IMR-90 (cell line): ENCODE measurements around the gene KCNQ1. TPM values are rescaled to one million over a fixed set of nuclear protein-coding genes. Genes with fewer than 3 reads are reported as not detected.

Experiments used
- ATAC-seq: fragments of 200-7000 bp; cut with Tn5 transposase; 2 replicates; pipeline ENCODE4 v1.9.1; 2020; ENCODE audit warnings: low read depth, mild to moderate bottlenecking, moderate library complexity
- BruUV-seq: library from RNA; stranded (reverse); fragments of 400-500 nt; replicated peaks from 2 replicates; lab custom pipeline; 2021; lab: Mats Ljungman, UMichigan
- CTCF ChIA-PET: fragments of 300-600 bp; formaldehyde crosslinking; extraction: SDS; loops from one replicate; lab custom pipeline; 2021; ENCODE audit warnings: antibody characterized with exemption; lab: Yijun Ruan, JAX
- POLR2A ChIA-PET: fragments of 300-600 bp; sonication (Branson Sonifier 250); formaldehyde crosslinking; loops from one replicate; lab custom pipeline; 2022; ENCODE audit warnings: antibody characterized with exemption; ENCODE audit not compliant: unreplicated experiment; lab: Charles Lee
- DNase-seq: peaks from one replicate; pipeline ENCODE4 v3.0.0; 2013
- H2AFZ ChIP-seq: replicated peaks from 2 replicates; pipeline ENCODE3; 2013; ENCODE audit warnings: low read length, mild to moderate bottlenecking; ENCODE audit not compliant: poor library complexity
- H2AK5ac ChIP-seq: 2 replicates; pipeline ENCODE4 v1.6.1; 2013; ENCODE audit warnings: low read depth, low read length, inconsistent platforms
- H2AK9ac ChIP-seq: replicated peaks from 2 replicates; pipeline ENCODE3; 2013; ENCODE audit warnings: mild to moderate bottlenecking, low read depth, low read length, moderate library complexity; ENCODE audit not compliant: poor library complexity
- H2BK120ac ChIP-seq: 2 replicates; pipeline ENCODE4 v1.6.1; 2013; ENCODE audit warnings: low read depth, low read length, inconsistent platforms
- H2BK15ac ChIP-seq: 3 replicates; pipeline ENCODE4 v1.6.1; 2013; ENCODE audit warnings: low read depth, low read length, inconsistent platforms
- H2BK20ac ChIP-seq: 2 replicates; pipeline ENCODE4 v1.6.1; 2013; ENCODE audit warnings: low read depth, mild to moderate bottlenecking, inconsistent platforms, low read length, moderate library complexity
- H2BK5ac ChIP-seq: 2 replicates; pipeline ENCODE4 v1.6.1; 2013; ENCODE audit warnings: mild to moderate bottlenecking, low read depth, low read length, inconsistent platforms; ENCODE audit not compliant: poor library complexity, severe bottlenecking
- H3K14ac ChIP-seq: replicated peaks from 2 replicates; pipeline ENCODE4 v1.6.1; 2013; ENCODE audit warnings: low read depth, low read length, inconsistent platforms
- H3K18ac ChIP-seq: 2 replicates; pipeline ENCODE4 v1.6.1; 2013; ENCODE audit warnings: low read depth, low read length, control low read depth
- H3K23ac ChIP-seq: 2 replicates; pipeline ENCODE4 v1.6.1; 2013; ENCODE audit warnings: low read depth, low read length, inconsistent platforms
- H3K27ac ChIP-seq: 2 replicates; pipeline ENCODE4 v1.5.1; 2013; ENCODE audit warnings: mild to moderate bottlenecking, control low read depth, low read length; ENCODE audit not compliant: insufficient read depth
- H3K27me3 ChIP-seq: 2 replicates; pipeline ENCODE4 v1.6.1; 2013; ENCODE audit warnings: low read length; ENCODE audit not compliant: control insufficient read depth, insufficient read depth
- H3K36me3 ChIP-seq: 2 replicates; pipeline ENCODE4 v1.6.1; 2013; ENCODE audit warnings: low read length, mixed read lengths; ENCODE audit not compliant: control insufficient read depth, insufficient read depth
- H3K4ac ChIP-seq: 2 replicates; pipeline ENCODE4 v1.6.1; 2013; ENCODE audit warnings: low read depth, low read length, inconsistent platforms
- H3K4me1 ChIP-seq: 2 replicates; pipeline ENCODE4 v1.6.1; 2013; ENCODE audit warnings: low read length, mixed read lengths; ENCODE audit not compliant: control insufficient read depth, insufficient read depth
- H3K4me2 ChIP-seq: 2 replicates; pipeline ENCODE4 v1.6.1; 2013; ENCODE audit warnings: low read depth, mild to moderate bottlenecking, control low read depth, low read length, moderate library complexity
- H3K4me3 ChIP-seq: 2 replicates; pipeline ENCODE4 v1.5.1; 2013; ENCODE audit warnings: low read depth, mild to moderate bottlenecking, control low read depth, low read length, moderate library complexity; ENCODE audit not compliant: insufficient read depth
- H3K56ac ChIP-seq: 2 replicates; pipeline ENCODE4 v1.6.1; 2013; ENCODE audit warnings: low read length, inconsistent platforms; ENCODE audit not compliant: insufficient read depth; ENCODE audit errors: extremely low read depth
- H3K79me1 ChIP-seq, 2 experiments: 2 replicates each; pipeline ENCODE4 v1.6.1; 2013; ENCODE audit warnings: low read length in 2 of 2, inconsistent platforms in 1 of 2, low read depth in 1 of 2
- H3K9ac ChIP-seq: 2 replicates; pipeline ENCODE4 v1.6.1; 2013; ENCODE audit warnings: low read depth, low read length, control low read depth
- H3K9me1 ChIP-seq: 2 replicates; pipeline ENCODE4 v1.6.1; 2013; ENCODE audit warnings: low read length, inconsistent platforms; ENCODE audit not compliant: insufficient read depth
- H3K9me3 ChIP-seq: 2 replicates; pipeline ENCODE4 v1.6.1; 2013; ENCODE audit warnings: low read length; ENCODE audit not compliant: control insufficient read depth, insufficient read depth
- H4K20me1 ChIP-seq: 2 replicates; pipeline ENCODE4 v1.6.1; 2013; ENCODE audit warnings: low read length, inconsistent platforms; ENCODE audit not compliant: insufficient read depth
- H4K5ac ChIP-seq: 2 replicates; pipeline ENCODE4 v1.6.1; 2013; ENCODE audit warnings: mild to moderate bottlenecking, low read depth, low read length, control low read depth
- H4K8ac ChIP-seq, 2 experiments: 2 replicates each; pipeline ENCODE4 v1.6.1; 2013; ENCODE audit warnings: low read depth in 2 of 2, low read length in 2 of 2, control low read depth in 1 of 2, inconsistent platforms in 1 of 2
- H4K91ac ChIP-seq: 2 replicates; pipeline ENCODE4 v1.6.1; 2013; ENCODE audit warnings: low read depth, low read length, inconsistent platforms; ENCODE audit not compliant: insufficient read depth
- BHLHE40 ChIP-seq: fragments of 150-350 bp; IDR thresholded peaks from 2 replicates; pipeline ENCODE4 v1.6.1; 2016; ENCODE audit warnings: mild to moderate bottlenecking, low read depth, low read length
- CEBPB ChIP-seq: IDR thresholded peaks from 2 replicates; pipeline ENCODE4 v1.6.1; 2012; ENCODE audit warnings: low read depth, low read length, improper control_type of control experiment
- CHD1 ChIP-seq: IDR thresholded peaks from 2 replicates; pipeline ENCODE4 v1.6.1; 2012; ENCODE audit warnings: low read depth, low read length, improper control_type of control experiment
- CTCF ChIP-seq: conservative IDR thresholded peaks from 2 replicates; pipeline ENCODE4 v1.5.1; 2012; ENCODE audit warnings: mild to moderate bottlenecking, low read depth, low read length, improper control_type of control experiment
- ELK1 ChIP-seq: fragments of 150-350 bp; IDR thresholded peaks from 2 replicates; pipeline ENCODE4 v1.6.1; 2016; ENCODE audit warnings: low read depth, mild to moderate bottlenecking, low read length, moderate library complexity, borderline replicate concordance
- FOS ChIP-seq: fragments of 150-350 bp; IDR thresholded peaks from 2 replicates; pipeline ENCODE4 v1.6.1; 2016; ENCODE audit warnings: low read depth, low read length
- MAFK ChIP-seq: IDR thresholded peaks from 2 replicates; pipeline ENCODE4 v1.6.1; 2012; ENCODE audit warnings: low read depth, low read length, improper control_type of control experiment
- MAZ ChIP-seq: IDR thresholded peaks from 2 replicates; pipeline ENCODE4 v1.6.1; 2012; ENCODE audit warnings: low read depth, mild to moderate bottlenecking, low read length, improper control_type of control experiment, moderate library complexity, borderline replicate concordance
- MXI1 ChIP-seq: IDR thresholded peaks from 2 replicates; pipeline ENCODE4 v1.6.1; 2012; ENCODE audit warnings: low read depth, mild to moderate bottlenecking, low read length, moderate library complexity, borderline replicate concordance
- NFE2L2 ChIP-seq: fragments of 150-350 bp; IDR thresholded peaks from 2 replicates; pipeline ENCODE4 v1.6.1; 2016; ENCODE audit warnings: low read depth, mild to moderate bottlenecking, low read length
- POLR2A ChIP-seq: IDR thresholded peaks from 2 replicates; pipeline ENCODE4 v1.6.1; 2012; ENCODE audit warnings: mild to moderate bottlenecking, low read depth, low read length
- RAD21 ChIP-seq: IDR thresholded peaks from 2 replicates; pipeline ENCODE4 v1.6.1; 2012; ENCODE audit warnings: low read length, improper control_type of control experiment
- RFX5 ChIP-seq: IDR thresholded peaks from 2 replicates; pipeline ENCODE4 v1.8.0; 2012; ENCODE audit warnings: low read depth, mild to moderate bottlenecking, low read length, moderate library complexity
- SMC3 ChIP-seq: fragments of 150-350 bp; IDR thresholded peaks from 2 replicates; pipeline ENCODE4 v1.6.1; 2016; ENCODE audit warnings: low read depth, mild to moderate bottlenecking, antibody characterized with exemption, low read length, moderate library complexity
- USF2 ChIP-seq: fragments of 150-350 bp; IDR thresholded peaks from 2 replicates; pipeline ENCODE4 v1.6.1; 2017; ENCODE audit warnings: mild to moderate bottlenecking, antibody characterized with exemption, low read length, low read depth
- WGBS, 2 experiments: methylation state at CpG; one replicate each; pipeline versions ENCODE4 v1.1.5 to v1.1.7; 2013; ENCODE audit warnings: missing lambda C conversion rate in 2 of 2; ENCODE audit not compliant: insufficient read length in 1 of 2; ENCODE audit errors: extremely low coverage in 2 of 2; 5-methylcytosine and 5-hydroxymethylcytosine counted together
- dilution Hi-C: fragments of 300-500 bp; cut with HindIII; formaldehyde crosslinking; loops from one replicate; pipeline ENCODE4 v1.14.3; 2018; ENCODE audit warnings: low sequenced_read_pairs; ENCODE audit not compliant: unreplicated experiment
- in situ Hi-C: fragments of 300-500 bp; cut with MboI; formaldehyde crosslinking; loops from 3 replicates; pipeline ENCODE4 v1.14.3; 2019; ENCODE audit warnings: low sequenced_read_pairs, inconsistent platforms, mixed read lengths
- intact Hi-C: fragments of 100-400 bp; cut with micrococcal nuclease; formaldehyde crosslinking; loops from 2 replicates; pipeline ENCODE4 v1.10.0; 2022
- polyA plus RNA-seq, 3 experiments: library from polyadenylated mRNA; depleted of rRNA; stranded (reverse); fragments of >200 nt; gene quantifications; 2 replicates each; pipeline ENCODE4 v1.2.3, GENCODE V29; 2012; ENCODE audit warnings: low replicate concordance in 1 of 3
- total RNA-seq: library from RNA; depleted of rRNA; stranded (reverse); fragments of >200 nt; gene quantifications from 2 replicates; pipeline ENCODE4 v1.2.3, GENCODE V29; 2012

KCNQ1 gene
- total and polyA plus RNA-seq, 2 of the 4 experiments (the other 2 are of a cell fraction): 0.07 TPM; not detected in 1

GRCh38 chr11:2769409-2770095, 324.7 kb downstream of the KCNQ1 start:
- intact Hi-C loops: no loop called here
- POLR2A ChIA-PET: no interaction called here
- no peak for TF ChIP-seq CTCF
- TF ChIP-seq RFX5: no peak
- TF ChIP-seq MXI1: no peak
- no peak for TF ChIP-seq USF2
- TF ChIP-seq CEBPB: no peak
- TF ChIP-seq MAZ: no peak
- no peak for TF ChIP-seq ELK1
- no peak for TF ChIP-seq MAFK
- no peak for TF ChIP-seq CHD1
- TF ChIP-seq FOS: no peak
- no peak for TF ChIP-seq SMC3
- TF ChIP-seq RAD21: no peak
- TF ChIP-seq POLR2A: no peak
- no peak for TF ChIP-seq NFE2L2
- no peak for TF ChIP-seq BHLHE40

More at GRCh38 chr11:2769409-2770095, 324.7 kb downstream of the KCNQ1 start:
- WGBS, 2 experiments: 92% methylated on average over 4 of the region's 14 CpGs; no CpG with 5 or more reads in 1 of the 2 experiments
- H3K4me1 ChIP-seq: peaks cover 11% of the 10 kb centered on the region
- CTCF ChIA-PET: no interaction called here
- no peak overlapping the region for H3K56ac ChIP-seq
- no peak overlapping the region; the same call in 2 of the 3 replicates for H2BK15ac ChIP-seq
- H3K23ac ChIP-seq: no peak overlapping the region
- H2BK120ac ChIP-seq: peak overlapping the region; percentile 66
- no peaks in the 10 kb centered on the region for H4K20me1 ChIP-seq
- H4K8ac ChIP-seq: no peak overlapping the region
- peak overlapping the region; percentile 89 for H2AK9ac ChIP-seq
- in situ Hi-C loops (no loop called here), dilution Hi-C loops (no loop called here)
- H3K36me3 ChIP-seq: no peaks in the 10 kb centered on the region
- H3K79me1 ChIP-seq: no peaks in the 10 kb centered on the region
- no peak overlapping the region for H4K5ac ChIP-seq
- H3K18ac ChIP-seq: no peak overlapping the region
- H3K9me1 ChIP-seq: peaks cover 13% of the 10 kb centered on the region; the same call in 1 of the 2 replicates
- H3K27me3 ChIP-seq: peaks cover 4% of the 10 kb centered on the region
- no peak overlapping the region for H3K4me2 ChIP-seq
- H2BK20ac ChIP-seq: peak overlapping the region; percentile 62
- peak overlapping the region; percentile 49; the same call in 1 of the 2 replicates for H3K4ac ChIP-seq
- peak overlapping the region; percentile 29; the same call in 1 of the 2 replicates for H4K91ac ChIP-seq
- H2AFZ ChIP-seq: peak overlapping the region; percentile 90
- no peak overlapping the region for H3K9ac ChIP-seq
- ATAC-seq (no peak), DNase-seq (no peak)
- BruUV-seq: no TSS peak
- no peak overlapping the region; the same call in 1 of the 2 replicates for H3K14ac ChIP-seq
- H2AK5ac ChIP-seq: peak overlapping the region; percentile 45
- peak overlapping the region; percentile 41 for H2BK5ac ChIP-seq
- 0 out of 2 replicates have a peak, but pooled peaks cover 2% of the 10 kb centered on the region for H3K9me3 ChIP-seq
- no peak overlapping the region for H3K4me3 ChIP-seq
- no peak overlapping the region for H3K27ac ChIP-seq
